MCF 10A (cell line): Measurements from ENCODE around the gene ZNF423. TPM values are rescaled to one million over a fixed set of nuclear protein-coding genes. Genes with fewer than 3 reads are reported as not detected.

Source experiments
- BruUV-seq: library from RNA; stranded (reverse); fragments of 400-500 nt; replicated peaks from 2 replicates; lab custom pipeline; 2021; lab: Mats Ljungman, UMichigan
- CTCF ChIA-PET: fragments of 300-600 bp; sonication (Branson Sonifier 250); formaldehyde crosslinking; extraction: SDS; loops from one replicate; lab custom pipeline; 2021; ENCODE audit warnings: antibody characterized with exemption, inconsistent platforms; lab: Yijun Ruan, JAX
- POLR2A ChIA-PET: fragments of 300-600, 350-650 bp; sonication (Branson Sonifier 250); formaldehyde crosslinking; extraction: SDS; loops from one replicate; lab custom pipeline; 2020; ENCODE audit warnings: antibody characterized with exemption, inconsistent platforms; lab: Yijun Ruan, JAX
- DNase-seq: peaks from one replicate; pipeline ENCODE4 v3.0.0-alpha.2; 2018; ENCODE audit not compliant: unreplicated experiment
- H3K27ac Mint-ChIP-seq: one replicate; pipeline ENCODE4 v1.8.0; 2022; ENCODE audit warnings: mild to moderate bottlenecking, low read depth, mixed read lengths; ENCODE audit not compliant: unreplicated experiment
- H3K27me3 Mint-ChIP-seq: one replicate; pipeline ENCODE4 v1.8.0; 2022; ENCODE audit warnings: mixed read lengths; ENCODE audit not compliant: insufficient read depth, unreplicated experiment
- H3K36me3 Mint-ChIP-seq: one replicate; pipeline ENCODE4 v1.8.0; 2022; ENCODE audit warnings: mild to moderate bottlenecking, moderate library complexity, mixed read lengths; ENCODE audit not compliant: insufficient read depth, unreplicated experiment
- H3K4me1 Mint-ChIP-seq: one replicate; pipeline ENCODE4 v1.8.0; 2022; ENCODE audit warnings: mixed read lengths; ENCODE audit not compliant: insufficient read depth, unreplicated experiment
- H3K4me3 Mint-ChIP-seq: one replicate; pipeline ENCODE4 v1.8.0; 2022; ENCODE audit warnings: mild to moderate bottlenecking, moderate library complexity, mixed read lengths; ENCODE audit not compliant: unreplicated experiment
- H3K9me3 Mint-ChIP-seq: one replicate; pipeline ENCODE4 v1.8.0; 2022; ENCODE audit warnings: mixed read lengths; ENCODE audit not compliant: unreplicated experiment
- intact Hi-C: fragments of 100-400 bp; cut with micrococcal nuclease; formaldehyde crosslinking; loops from 2 replicates; pipeline ENCODE4 v1.14.1; 2022
- total RNA-seq: library from RNA; stranded (reverse); gene quantifications from 2 replicates; pipeline ENCODE4 v1.2.3, GENCODE V29; 2022
- TF ChIP-seq, protein P1 (sequence below): fragments of 200-600 bp; IDR thresholded peaks from one replicate; pipeline ENCODE4 v1.8.0; 2022; ENCODE audit warnings: antibody characterized with exemption, mild to moderate bottlenecking; ENCODE audit not compliant: unreplicated experiment

The ZNF423 gene
- total RNA-seq, 1 experiment from 2014 or later = not detected

GRCh38 chr16:49795513-49795912, 60.4 kb downstream of the ZNF423 start:
- intact Hi-C loops = no loop called here
- Mint-ChIP-seq H3K36me3 (no peaks in the 10 kb centered on the region), H3K27ac (no peak overlapping the region), H3K4me3 (no peak overlapping the region), H3K27me3 (peaks cover 33% of the 10 kb centered on the region), H3K9me3 (no peaks in the 10 kb centered on the region), H3K4me1 (no peaks in the 10 kb centered on the region)
- BruUV-seq = no TSS peak
- TF ChIP-seq, protein P1, sequence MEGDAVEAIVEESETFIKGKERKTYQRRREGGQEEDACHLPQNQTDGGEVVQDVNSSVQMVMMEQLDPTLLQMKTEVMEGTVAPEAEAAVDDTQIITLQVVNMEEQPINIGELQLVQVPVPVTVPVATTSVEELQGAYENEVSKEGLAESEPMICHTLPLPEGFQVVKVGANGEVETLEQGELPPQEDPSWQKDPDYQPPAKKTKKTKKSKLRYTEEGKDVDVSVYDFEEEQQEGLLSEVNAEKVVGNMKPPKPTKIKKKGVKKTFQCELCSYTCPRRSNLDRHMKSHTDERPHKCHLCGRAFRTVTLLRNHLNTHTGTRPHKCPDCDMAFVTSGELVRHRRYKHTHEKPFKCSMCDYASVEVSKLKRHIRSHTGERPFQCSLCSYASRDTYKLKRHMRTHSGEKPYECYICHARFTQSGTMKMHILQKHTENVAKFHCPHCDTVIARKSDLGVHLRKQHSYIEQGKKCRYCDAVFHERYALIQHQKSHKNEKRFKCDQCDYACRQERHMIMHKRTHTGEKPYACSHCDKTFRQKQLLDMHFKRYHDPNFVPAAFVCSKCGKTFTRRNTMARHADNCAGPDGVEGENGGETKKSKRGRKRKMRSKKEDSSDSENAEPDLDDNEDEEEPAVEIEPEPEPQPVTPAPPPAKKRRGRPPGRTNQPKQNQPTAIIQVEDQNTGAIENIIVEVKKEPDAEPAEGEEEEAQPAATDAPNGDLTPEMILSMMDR = no peak
- no peak for DNase-seq
- ChIA-PET CTCF (interaction anchor here (0.5 to 1.3 kb wide), 3 partner anchors 62 to 1711 kb away, joined by 3 read pairs; no protein-coding TSS in a partner anchor), POLR2A (no interaction called here)

- no peaks in the 10 kb centered on the region for H3K9me3 Mint-ChIP-seq
- intact Hi-C loops = no loop called here
- H3K4me3 Mint-ChIP-seq = no peak overlapping the region
- peaks cover 22% of the 10 kb centered on the region for H3K27me3 Mint-ChIP-seq
- no TSS peak for BruUV-seq
- no peak overlapping the region for H3K27ac Mint-ChIP-seq
- H3K36me3 Mint-ChIP-seq = no peaks in the 10 kb centered on the region
- CTCF ChIA-PET = interaction anchor here (0.6 to 0.7 kb wide), 2 partner anchors 34 to 52 kb away, joined by 3 read pairs; no protein-coding TSS in a partner anchor
- TF ChIP-seq, protein P1 = no peak
- no peak for DNase-seq
- no peaks in the 10 kb centered on the region for H3K4me1 Mint-ChIP-seq
- POLR2A ChIA-PET = interaction anchor here (0.6 kb wide), 1 partner anchor 228 kb away, joined by 3 read pairs; no protein-coding TSS in a partner anchor
Observed at GRCh38 chr16:49793244-49793643, 62.7 kb downstream of the ZNF423 start.

GRCh38 chr16:49789616-49790015, 66.3 kb downstream of the ZNF423 start:
- intact Hi-C loops = no loop called here
- H3K4me3 Mint-ChIP-seq = no peak overlapping the region
- no peaks in the 10 kb centered on the region for H3K9me3 Mint-ChIP-seq
- no peak overlapping the region for H3K27ac Mint-ChIP-seq
- BruUV-seq = no TSS peak
- POLR2A ChIA-PET = no interaction called here
- peaks cover 17% of the 10 kb centered on the region for H3K27me3 Mint-ChIP-seq
- H3K36me3 Mint-ChIP-seq = no peaks in the 10 kb centered on the region
- CTCF ChIA-PET = no interaction called here
- no peak for DNase-seq
- TF ChIP-seq, protein P1 = no peak
- no peaks in the 10 kb centered on the region for H3K4me1 Mint-ChIP-seq

- DNase-seq = no peak
- Mint-ChIP-seq H3K36me3 (no peaks in the 10 kb centered on the region), H3K4me3 (no peak overlapping the region), H3K27me3 (peaks cover 11% of the 10 kb centered on the region), H3K4me1 (no peaks in the 10 kb centered on the region), H3K27ac (no peak overlapping the region), H3K9me3 (no peaks in the 10 kb centered on the region)
- intact Hi-C loops = no loop called here
- BruUV-seq = no TSS peak
- ChIA-PET CTCF (no interaction called here), POLR2A (interaction anchor here (0.6 kb wide), 1 partner anchor 249 kb away, joined by 5 read pairs; no protein-coding TSS in a partner anchor)
- TF ChIP-seq, protein P1 = no peak
Observed at GRCh38 chr16:49788986-49789385, 66.9 kb downstream of the ZNF423 start.
